GM23338 (cell line): ENCODE measurements around the gene ALOX5AP. TPM values are rescaled to one million over a fixed set of nuclear protein-coding genes. Genes with fewer than 3 reads are reported as not detected.

Experiments used
- ATAC-seq: fragments of 200-7000 bp; cut with Tn5 transposase; 3 replicates; pipeline ENCODE4 v1.9.1; 2020
- DNase-seq: peaks from one replicate; pipeline ENCODE4 v3.0.0-alpha.2; 2015; ENCODE audit warnings: low spot score
- H2AFZ ChIP-seq: fragments of 200-600 bp; sonication (generic); 2 replicates; pipeline ENCODE4 v1.8.0; 2016; ENCODE audit warnings: antibody characterized with exemption, mild to moderate bottlenecking, moderate library complexity
- H3F3A ChIP-seq: fragments of 200-600 bp; sonication (generic); replicated peaks from 2 replicates; pipeline ENCODE4 v1.8.0; 2017; ENCODE audit warnings: antibody characterized with exemption, mixed run types, low read depth
- H3K27ac ChIP-seq: fragments of 200-600 bp; sonication (generic); 2 replicates; pipeline ENCODE4 v1.6.1; 2016; ENCODE audit warnings: low read depth
- H3K27me3 ChIP-seq: fragments of 200-600 bp; sonication (generic); 2 replicates; pipeline ENCODE4 v1.8.0; 2016; ENCODE audit warnings: mild to moderate bottlenecking, mixed run types, moderate library complexity; ENCODE audit not compliant: insufficient read depth
- H3K36me3 ChIP-seq: fragments of 200-600 bp; sonication (generic); 2 replicates; pipeline ENCODE4 v1.8.0; 2016; ENCODE audit warnings: mild to moderate bottlenecking; ENCODE audit not compliant: insufficient read depth
- H3K4me1 ChIP-seq: fragments of 200-600 bp; sonication (generic); 2 replicates; pipeline ENCODE4 v1.8.0; 2016; ENCODE audit warnings: mild to moderate bottlenecking, moderate library complexity; ENCODE audit not compliant: insufficient read depth
- H3K4me2 ChIP-seq: fragments of 200-600 bp; sonication (generic); 2 replicates; pipeline ENCODE4 v1.7.1; 2017; ENCODE audit warnings: mixed run types
- H3K4me3 ChIP-seq: fragments of 200-600 bp; sonication (generic); 2 replicates; pipeline ENCODE4 v1.6.1; 2016; ENCODE audit warnings: mixed run types
- H3K79me2 ChIP-seq: fragments of 200-600 bp; sonication (generic); replicated peaks from 2 replicates; pipeline ENCODE4 v1.8.0; 2017; ENCODE audit warnings: mild to moderate bottlenecking; ENCODE audit not compliant: insufficient read depth
- H3K9me2 ChIP-seq: fragments of 200-600 bp; sonication (generic); 2 replicates; pipeline ENCODE4 v1.8.0; 2017; ENCODE audit not compliant: insufficient read depth
- H4K20me1 ChIP-seq: fragments of 200-600 bp; sonication (generic); replicated peaks from 2 replicates; pipeline ENCODE4 v1.8.0; 2017; ENCODE audit warnings: mild to moderate bottlenecking; ENCODE audit not compliant: insufficient read depth
- H3K27ac Mint-ChIP-seq: 2 replicates; pipeline ENCODE4 v1.8.0; 2020; ENCODE audit warnings: inconsistent platforms, mild to moderate bottlenecking, moderate library complexity, mixed read lengths
- H3K27me3 Mint-ChIP-seq: 3 replicates; pipeline ENCODE4 v1.8.0; 2022; ENCODE audit warnings: low read depth, mild to moderate bottlenecking, moderate library complexity, mixed read lengths, inconsistent platforms; ENCODE audit not compliant: insufficient read depth, poor library complexity
- H3K36me3 Mint-ChIP-seq: 3 replicates; pipeline ENCODE4 v1.8.0; 2021; ENCODE audit warnings: low read depth, mild to moderate bottlenecking, inconsistent platforms, moderate library complexity, mixed read lengths
- H3K4me1 Mint-ChIP-seq: 3 replicates; pipeline ENCODE4 v1.8.0; 2020; ENCODE audit warnings: mild to moderate bottlenecking, inconsistent platforms, mixed read lengths
- H3K4me3 Mint-ChIP-seq: 3 replicates; pipeline ENCODE4 v1.8.0; 2021; ENCODE audit warnings: moderate library complexity, mild to moderate bottlenecking, inconsistent platforms, mixed read lengths
- H3K9me3 Mint-ChIP-seq: 3 replicates; pipeline ENCODE4 v1.8.0; 2020; ENCODE audit warnings: moderate library complexity, mild to moderate bottlenecking, inconsistent platforms, mixed read lengths
- EZH2 ChIP-seq: fragments of 200-600 bp; sonication (generic); IDR thresholded peaks from one replicate; pipeline ENCODE4 v1.8.0; 2017; ENCODE audit warnings: antibody characterized with exemption, mild to moderate bottlenecking, low read depth; ENCODE audit not compliant: unreplicated experiment
- NANOG ChIP-seq: IDR thresholded peaks from 2 replicates; pipeline ENCODE4 v1.6.1; 2016; ENCODE audit warnings: antibody characterized with exemption, borderline replicate concordance
- POLR2AphosphoS5 ChIP-seq: IDR thresholded peaks from 2 replicates; pipeline ENCODE4 v1.6.1; 2016; ENCODE audit warnings: antibody characterized with exemption, low read depth
- STAT1 ChIP-seq: IDR thresholded peaks from one replicate; pipeline ENCODE4 v1.6.1; 2016; ENCODE audit warnings: antibody characterized with exemption; ENCODE audit not compliant: unreplicated experiment
- polyA plus RNA-seq: library from polyadenylated mRNA; unstranded; fragments of >200 nt; fragmentation: Nextera tagmentation; extraction: Ambion mirVana; gene quantifications from 2 replicates; pipeline ENCODE4 v1.2.1, GENCODE V29; 2016
- total RNA-seq: library from RNA; depleted of rRNA; stranded (reverse); fragments of >200 nt; shearing (Covaris generic); gene quantifications from 2 replicates; pipeline ENCODE4 v1.2.3, GENCODE V29; 2014
- TF ChIP-seq, protein P1 (sequence below): fragments of 250-450 bp; sonication (Bioruptor Pico); IDR thresholded peaks from 2 replicates; pipeline ENCODE4 v1.5.0; 2020; ENCODE audit warnings: mild to moderate bottlenecking, moderate library complexity
- TF ChIP-seq, protein P2 (sequence below): IDR thresholded peaks from one replicate; pipeline ENCODE4 v1.6.1; 2018; ENCODE audit warnings: antibody characterized with exemption; ENCODE audit not compliant: unreplicated experiment

ALOX5AP gene
- total and polyA plus RNA-seq, 2 experiments from 2014 or later = 0.23 TPM; not detected in 1

DNA sequence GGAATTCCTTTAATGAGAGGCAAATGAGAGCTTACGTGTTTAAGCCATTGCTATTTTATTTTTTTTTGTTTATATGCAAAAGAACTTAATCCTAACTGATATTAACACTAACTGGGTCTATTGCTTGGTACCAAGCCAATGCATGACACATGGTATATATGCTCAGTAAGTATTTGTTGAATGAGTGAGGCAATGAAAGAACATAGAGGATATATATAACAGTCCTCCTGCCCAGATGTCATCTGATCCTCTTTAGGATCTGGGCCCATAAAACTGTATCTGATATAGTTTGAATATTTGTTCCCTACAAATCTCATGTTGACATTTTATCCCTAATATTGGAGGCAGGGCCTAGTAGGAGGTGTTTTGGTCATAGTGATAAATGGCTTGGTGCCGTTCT lies 13.0 kb upstream of the ALOX5AP start (continued):
- TF ChIP-seq, protein P1, sequence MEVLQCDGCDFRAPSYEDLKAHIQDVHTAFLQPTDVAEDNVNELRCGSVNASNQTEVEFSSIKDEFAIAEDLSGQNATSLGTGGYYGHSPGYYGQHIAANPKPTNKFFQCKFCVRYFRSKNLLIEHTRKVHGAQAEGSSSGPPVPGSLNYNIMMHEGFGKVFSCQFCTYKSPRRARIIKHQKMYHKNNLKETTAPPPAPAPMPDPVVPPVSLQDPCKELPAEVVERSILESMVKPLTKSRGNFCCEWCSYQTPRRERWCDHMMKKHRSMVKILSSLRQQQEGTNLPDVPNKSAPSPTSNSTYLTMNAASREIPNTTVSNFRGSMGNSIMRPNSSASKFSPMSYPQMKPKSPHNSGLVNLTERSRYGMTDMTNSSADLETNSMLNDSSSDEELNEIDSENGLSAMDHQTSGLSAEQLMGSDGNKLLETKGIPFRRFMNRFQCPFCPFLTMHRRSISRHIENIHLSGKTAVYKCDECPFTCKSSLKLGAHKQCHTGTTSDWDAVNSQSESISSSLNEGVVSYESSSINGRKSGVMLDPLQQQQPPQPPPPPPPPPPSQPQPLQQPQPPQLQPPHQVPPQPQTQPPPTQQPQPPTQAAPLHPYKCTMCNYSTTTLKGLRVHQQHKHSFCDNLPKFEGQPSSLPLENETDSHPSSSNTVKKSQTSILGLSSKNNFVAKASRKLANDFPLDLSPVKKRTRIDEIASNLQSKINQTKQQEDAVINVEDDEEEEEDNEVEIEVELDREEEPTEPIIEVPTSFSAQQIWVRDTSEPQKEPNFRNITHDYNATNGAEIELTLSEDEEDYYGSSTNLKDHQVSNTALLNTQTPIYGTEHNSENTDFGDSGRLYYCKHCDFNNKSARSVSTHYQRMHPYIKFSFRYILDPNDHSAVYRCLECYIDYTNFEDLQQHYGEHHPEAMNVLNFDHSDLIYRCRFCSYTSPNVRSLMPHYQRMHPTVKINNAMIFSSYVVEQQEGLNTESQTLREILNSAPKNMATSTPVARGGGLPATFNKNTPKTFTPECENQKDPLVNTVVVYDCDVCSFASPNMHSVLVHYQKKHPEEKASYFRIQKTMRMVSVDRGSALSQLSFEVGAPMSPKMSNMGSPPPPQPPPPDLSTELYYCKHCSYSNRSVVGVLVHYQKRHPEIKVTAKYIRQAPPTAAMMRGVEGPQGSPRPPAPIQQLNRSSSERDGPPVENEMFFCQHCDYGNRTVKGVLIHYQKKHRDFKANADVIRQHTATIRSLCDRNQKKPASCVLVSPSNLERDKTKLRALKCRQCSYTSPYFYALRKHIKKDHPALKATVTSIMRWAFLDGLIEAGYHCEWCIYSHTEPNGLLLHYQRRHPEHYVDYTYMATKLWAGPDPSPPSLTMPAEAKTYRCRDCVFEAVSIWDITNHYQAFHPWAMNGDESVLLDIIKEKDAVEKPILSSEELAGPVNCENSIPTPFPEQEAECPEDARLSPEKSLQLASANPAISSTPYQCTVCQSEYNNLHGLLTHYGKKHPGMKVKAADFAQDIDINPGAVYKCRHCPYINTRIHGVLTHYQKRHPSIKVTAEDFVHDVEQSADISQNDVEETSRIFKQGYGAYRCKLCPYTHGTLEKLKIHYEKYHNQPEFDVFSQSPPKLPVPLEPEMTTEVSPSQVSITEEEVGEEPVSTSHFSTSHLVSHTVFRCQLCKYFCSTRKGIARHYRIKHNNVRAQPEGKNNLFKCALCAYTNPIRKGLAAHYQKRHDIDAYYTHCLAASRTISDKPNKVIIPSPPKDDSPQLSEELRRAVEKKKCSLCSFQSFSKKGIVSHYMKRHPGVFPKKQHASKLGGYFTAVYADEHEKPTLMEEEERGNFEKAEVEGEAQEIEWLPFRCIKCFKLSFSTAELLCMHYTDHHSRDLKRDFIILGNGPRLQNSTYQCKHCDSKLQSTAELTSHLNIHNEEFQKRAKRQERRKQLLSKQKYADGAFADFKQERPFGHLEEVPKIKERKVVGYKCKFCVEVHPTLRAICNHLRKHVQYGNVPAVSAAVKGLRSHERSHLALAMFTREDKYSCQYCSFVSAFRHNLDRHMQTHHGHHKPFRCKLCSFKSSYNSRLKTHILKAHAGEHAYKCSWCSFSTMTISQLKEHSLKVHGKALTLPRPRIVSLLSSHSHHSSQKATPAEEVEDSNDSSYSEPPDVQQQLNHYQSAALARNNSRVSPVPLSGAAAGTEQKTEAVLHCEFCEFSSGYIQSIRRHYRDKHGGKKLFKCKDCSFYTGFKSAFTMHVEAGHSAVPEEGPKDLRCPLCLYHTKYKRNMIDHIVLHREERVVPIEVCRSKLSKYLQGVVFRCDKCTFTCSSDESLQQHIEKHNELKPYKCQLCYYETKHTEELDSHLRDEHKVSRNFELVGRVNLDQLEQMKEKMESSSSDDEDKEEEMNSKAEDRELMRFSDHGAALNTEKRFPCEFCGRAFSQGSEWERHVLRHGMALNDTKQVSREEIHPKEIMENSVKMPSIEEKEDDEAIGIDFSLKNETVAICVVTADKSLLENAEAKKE (CRISPR knock-in tag) = no peak
- no peak for TF ChIP-seq NANOG
- TF ChIP-seq POLR2AphosphoS5 = no peak
- TF ChIP-seq STAT1 = no peak
- no peak for TF ChIP-seq EZH2
- TF ChIP-seq, protein P2, sequence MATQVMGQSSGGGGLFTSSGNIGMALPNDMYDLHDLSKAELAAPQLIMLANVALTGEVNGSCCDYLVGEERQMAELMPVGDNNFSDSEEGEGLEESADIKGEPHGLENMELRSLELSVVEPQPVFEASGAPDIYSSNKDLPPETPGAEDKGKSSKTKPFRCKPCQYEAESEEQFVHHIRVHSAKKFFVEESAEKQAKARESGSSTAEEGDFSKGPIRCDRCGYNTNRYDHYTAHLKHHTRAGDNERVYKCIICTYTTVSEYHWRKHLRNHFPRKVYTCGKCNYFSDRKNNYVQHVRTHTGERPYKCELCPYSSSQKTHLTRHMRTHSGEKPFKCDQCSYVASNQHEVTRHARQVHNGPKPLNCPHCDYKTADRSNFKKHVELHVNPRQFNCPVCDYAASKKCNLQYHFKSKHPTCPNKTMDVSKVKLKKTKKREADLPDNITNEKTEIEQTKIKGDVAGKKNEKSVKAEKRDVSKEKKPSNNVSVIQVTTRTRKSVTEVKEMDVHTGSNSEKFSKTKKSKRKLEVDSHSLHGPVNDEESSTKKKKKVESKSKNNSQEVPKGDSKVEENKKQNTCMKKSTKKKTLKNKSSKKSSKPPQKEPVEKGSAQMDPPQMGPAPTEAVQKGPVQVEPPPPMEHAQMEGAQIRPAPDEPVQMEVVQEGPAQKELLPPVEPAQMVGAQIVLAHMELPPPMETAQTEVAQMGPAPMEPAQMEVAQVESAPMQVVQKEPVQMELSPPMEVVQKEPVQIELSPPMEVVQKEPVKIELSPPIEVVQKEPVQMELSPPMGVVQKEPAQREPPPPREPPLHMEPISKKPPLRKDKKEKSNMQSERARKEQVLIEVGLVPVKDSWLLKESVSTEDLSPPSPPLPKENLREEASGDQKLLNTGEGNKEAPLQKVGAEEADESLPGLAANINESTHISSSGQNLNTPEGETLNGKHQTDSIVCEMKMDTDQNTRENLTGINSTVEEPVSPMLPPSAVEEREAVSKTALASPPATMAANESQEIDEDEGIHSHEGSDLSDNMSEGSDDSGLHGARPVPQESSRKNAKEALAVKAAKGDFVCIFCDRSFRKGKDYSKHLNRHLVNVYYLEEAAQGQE = no peak

DNA sequence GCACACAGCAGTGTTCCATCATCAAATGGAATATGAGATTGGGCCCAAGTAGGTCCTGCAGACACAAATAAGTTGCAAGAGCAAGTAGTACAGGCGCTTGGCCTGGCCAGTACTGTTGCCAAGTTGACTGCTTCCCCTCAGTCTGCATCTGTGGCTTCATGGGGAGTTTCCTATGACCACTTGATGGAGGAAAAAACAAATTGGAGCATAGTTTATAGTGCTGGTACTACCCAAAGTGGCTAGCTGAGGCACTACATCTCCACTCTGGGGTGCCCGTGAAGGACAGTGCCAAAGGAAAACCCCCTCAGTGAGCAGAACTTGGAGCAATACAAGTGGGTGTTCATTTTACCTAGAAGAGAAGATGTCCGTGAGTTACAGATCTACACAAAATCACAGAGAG lies 10.6 kb upstream of the ALOX5AP start:
- Histone ChIP-seq H2AFZ (no peak overlapping the region), H3K27me3 (no peaks in the 10 kb centered on the region), H4K20me1 (no peaks in the 10 kb centered on the region), H3K4me2 (no peak overlapping the region), H3K9me2 (peaks cover 10% of the 10 kb centered on the region; the same call in 1 of the 2 replicates), H3K4me3 (no peak overlapping the region), H3K27ac (no peak overlapping the region), H3K36me3 (no peaks in the 10 kb centered on the region), H3K4me1 (no peaks in the 10 kb centered on the region), H3K79me2 (no peaks in the 10 kb centered on the region), H3F3A (no peaks in the 10 kb centered on the region)
- Mint-ChIP-seq H3K27ac (no peak overlapping the region), H3K9me3 (no peaks in the 10 kb centered on the region), H3K36me3 (no peaks in the 10 kb centered on the region), H3K4me3 (no peak overlapping the region), H3K27me3 (no peaks in the 10 kb centered on the region), H3K4me1 (no peaks in the 10 kb centered on the region)
- ATAC-seq = no peak
- no peak for DNase-seq
- TF ChIP-seq, protein P1 (CRISPR knock-in tag) = no peak
